ENCODE results near the gene HMGB1.

GRCh38 chr13:30448441-30448840 is 17.3 kb downstream of the HMGB1 start:
- no peak for TF ChIP-seq POLR2A (IDR thresholded peaks at IDR 0.05)
- no peak for TF ChIP-seq EP300 (IDR thresholded peaks at IDR 0.05)
- no peak for TF ChIP-seq CTCF (IDR thresholded peaks at IDR 0.05)
